SK-N-SH (cell line): Measurements from ENCODE around the gene LMAN1L. TPM values are rescaled to one million over a fixed set of nuclear protein-coding genes. Genes with fewer than 3 reads are reported as not detected.

Experiments
- CTCF ChIA-PET: fragments of 300-600, 350-600 bp; formaldehyde crosslinking; extraction: SDS; loops from one replicate; lab custom pipeline; 2021; lab: Yijun Ruan, JAX
- POLR2A ChIA-PET: fragments of 350-600 bp; sonication (Branson Sonifier 250); formaldehyde crosslinking; extraction: SDS; loops from one replicate; lab custom pipeline; 2020; ENCODE audit warnings: antibody characterized with exemption, inconsistent platforms; lab: Yijun Ruan, JAX
- DNase-seq: peaks from one replicate; pipeline ENCODE4 v3.0.0; 2012
- H2AFZ ChIP-seq: fragments of 200-600 bp; sonication (generic); 2 replicates; pipeline ENCODE4 v1.8.1; 2016; ENCODE audit warnings: antibody characterized with exemption, mild to moderate bottlenecking, low read depth
- H3F3A ChIP-seq: fragments of 200-600 bp; sonication (generic); replicated peaks from 2 replicates; pipeline ENCODE3; 2016; ENCODE audit warnings: antibody characterized with exemption, mild to moderate bottlenecking; ENCODE audit not compliant: insufficient read depth
- H3K27ac ChIP-seq, 2 experiments: fragments of 200-500 bp in 1 of 2; fragments of 200-600 bp in 1 of 2; sonication (Bioruptor generic) in 1 of 2; sonication (generic), shearing (Covaris generic) in 1 of 2; 2 replicates each; pipeline versions ENCODE4 v1.5.1 to v1.6.1; 2014 to 2016; ENCODE audit warnings: low read depth in 2 of 2, inconsistent platforms in 1 of 2, low read length in 1 of 2, mild to moderate bottlenecking in 1 of 2, mixed read lengths in 1 of 2
- H3K27me3 ChIP-seq: fragments of 200-600 bp; sonication (generic), shearing (Covaris generic); 2 replicates; pipeline ENCODE4 v1.6.1; 2016; ENCODE audit warnings: mixed run types; ENCODE audit not compliant: insufficient read depth
- H3K36me3 ChIP-seq, 2 experiments: fragments of 200-500 bp in 1 of 2; fragments of 200-600 bp in 1 of 2; sonication (Bioruptor generic) in 1 of 2; sonication (generic) in 1 of 2; replicated peaks in 1 of 2; 2 replicates each; pipeline versions ENCODE3 to v1.5.1; 2014 to 2016; ENCODE audit warnings: low read length in 1 of 2, mild to moderate bottlenecking in 1 of 2; ENCODE audit not compliant: insufficient read depth in 2 of 2, control insufficient read depth in 1 of 2
- H3K4me1 ChIP-seq, 2 experiments: fragments of 200-500 bp in 1 of 2; fragments of 200-600 bp in 1 of 2; sonication (Bioruptor generic) in 1 of 2; sonication (generic), shearing (Covaris generic) in 1 of 2; 2 replicates each; pipeline versions ENCODE4 v1.5.1 to v1.6.1; 2014 to 2016; ENCODE audit warnings: low read depth in 1 of 2, low read length in 1 of 2, mixed run types in 1 of 2; ENCODE audit not compliant: insufficient read depth in 2 of 2, control insufficient read depth in 1 of 2
- H3K4me2 ChIP-seq: fragments of 200-600 bp; sonication (generic), shearing (Covaris generic); 2 replicates; pipeline ENCODE4 v1.6.1; 2017; ENCODE audit warnings: mixed run types
- H3K4me3 ChIP-seq, 2 experiments: fragments of 200-500 bp in 1 of 2; fragments of 200-600 bp in 1 of 2; sonication (Bioruptor generic) in 1 of 2; sonication (generic), shearing (Covaris generic) in 1 of 2; 2 replicates each; pipeline versions ENCODE4 v1.5.1 to v1.8.1; 2014 to 2016; ENCODE audit warnings: low read depth in 2 of 2, inconsistent platforms in 1 of 2, low read length in 1 of 2, mild to moderate bottlenecking in 1 of 2, mixed read lengths in 1 of 2, moderate library complexity in 1 of 2
- H3K79me2 ChIP-seq: fragments of 200-600 bp; sonication (generic); 2 replicates; pipeline ENCODE4 v1.8.1; 2017; ENCODE audit warnings: mild to moderate bottlenecking; ENCODE audit not compliant: insufficient read depth
- H3K9ac ChIP-seq: fragments of 200-600 bp; sonication (generic); 2 replicates; pipeline ENCODE4 v1.6.1; 2017; ENCODE audit warnings: mixed run types
- H3K9me2 ChIP-seq: fragments of 200-600 bp; sonication (generic); 2 replicates; pipeline ENCODE4 v1.6.1; 2017; ENCODE audit warnings: mixed run types
- H3K9me3 ChIP-seq: fragments of 200-600 bp; sonication (generic); 2 replicates; pipeline ENCODE4 v1.6.1; 2017; ENCODE audit warnings: mixed run types, mild to moderate bottlenecking, moderate library complexity
- H4K20me1 ChIP-seq: fragments of 200-600 bp; sonication (generic); 2 replicates; pipeline ENCODE4 v1.6.1; 2017; ENCODE audit warnings: mild to moderate bottlenecking, mixed run types; ENCODE audit not compliant: insufficient read depth
- ELF1 ChIP-seq: IDR thresholded peaks from 2 replicates; pipeline ENCODE4 v1.4.0; 2012
- EZH2phosphoT487 ChIP-seq: fragments of 200-600 bp; sonication (generic); IDR thresholded peaks from 2 replicates; pipeline ENCODE4 v1.6.1; 2017; ENCODE audit warnings: low read depth, mixed run types, mild to moderate bottlenecking, antibody characterized with exemption, moderate library complexity, borderline replicate concordance
- GABPA ChIP-seq: IDR thresholded peaks from 2 replicates; pipeline ENCODE4 v1.4.0; 2012; ENCODE audit warnings: low read depth, mild to moderate bottlenecking
- NRF1 ChIP-seq: IDR thresholded peaks from 2 replicates; pipeline ENCODE4 v1.6.1; 2012; ENCODE audit warnings: low read depth, mild to moderate bottlenecking, low read length
- RCOR1 ChIP-seq: fragments of 150-350 bp; IDR thresholded peaks from 2 replicates; pipeline ENCODE4 v1.6.1; 2017; ENCODE audit warnings: antibody characterized with exemption, low read length
- RFX5 ChIP-seq: IDR thresholded peaks from 2 replicates; pipeline ENCODE4 v1.6.1; 2012; ENCODE audit warnings: mild to moderate bottlenecking, improper control_type of control experiment, low read length
- SIN3A ChIP-seq: IDR thresholded peaks from 2 replicates; pipeline ENCODE4 v1.6.1; 2012; ENCODE audit warnings: low read depth, mild to moderate bottlenecking, low read length, moderate library complexity, borderline replicate concordance
- TCF12 ChIP-seq: IDR thresholded peaks from 2 replicates; pipeline ENCODE4 v1.4.0; 2012
- TEAD4 ChIP-seq: IDR thresholded peaks from 2 replicates; pipeline ENCODE4 v1.4.0; 2012; ENCODE audit warnings: mild to moderate bottlenecking, borderline replicate concordance; ENCODE audit not compliant: insufficient read depth
- WGBS: methylation state at CpG from one replicate; pipeline ENCODE4 v1.1.6; 2017; ENCODE audit warnings: low lambda C conversion rate; 5-methylcytosine and 5-hydroxymethylcytosine counted together
- polyA plus RNA-seq, 3 experiments: library from polyadenylated mRNA; depleted of rRNA; stranded (reverse); fragments of >200 nt; gene quantifications; 2 replicates each; pipeline ENCODE4 v1.2.3, GENCODE V29; 2012
- TF ChIP-seq, protein P1 (sequence below): fragments of 150-350 bp; IDR thresholded peaks from 2 replicates; pipeline ENCODE4 v1.6.1; 2017; ENCODE audit warnings: antibody characterized with exemption, low read length, low read depth, borderline replicate concordance
- TF ChIP-seq, protein P2 (sequence below): IDR thresholded peaks from 2 replicates; pipeline ENCODE4; 2012

The LMAN1L gene
- polyA plus RNA-seq, 1 of the 3 experiments (the other 2 are of a cell fraction): 0.02 TPM

DNA sequence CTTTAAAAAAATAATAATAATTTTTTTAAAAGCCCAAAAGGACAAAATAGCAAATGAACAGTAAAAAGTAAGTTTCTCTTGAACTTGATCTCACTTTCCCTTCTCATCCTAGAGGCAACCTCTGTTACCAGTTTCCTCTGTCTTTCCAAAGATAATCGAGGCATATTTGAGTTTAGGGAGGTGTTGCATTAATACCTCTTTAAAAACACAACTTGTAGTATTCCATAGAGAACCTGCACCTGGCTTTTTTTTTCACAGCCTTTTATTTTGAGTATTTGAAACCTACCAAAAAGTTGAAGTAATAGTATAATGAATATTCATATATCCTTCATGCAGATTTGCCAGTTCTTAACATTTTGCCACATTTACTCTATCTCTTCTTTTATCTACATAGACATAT is 21.6 kb upstream of the LMAN1L start:
- ChIA-PET POLR2A (no interaction called here), CTCF (interaction anchor here (0.7 to 4.6 kb wide), 11 partner anchors 8 to 170 kb away, joined by 3 to 40 read pairs (median 8); partner anchors contain the start of gene CSK)

DNA sequence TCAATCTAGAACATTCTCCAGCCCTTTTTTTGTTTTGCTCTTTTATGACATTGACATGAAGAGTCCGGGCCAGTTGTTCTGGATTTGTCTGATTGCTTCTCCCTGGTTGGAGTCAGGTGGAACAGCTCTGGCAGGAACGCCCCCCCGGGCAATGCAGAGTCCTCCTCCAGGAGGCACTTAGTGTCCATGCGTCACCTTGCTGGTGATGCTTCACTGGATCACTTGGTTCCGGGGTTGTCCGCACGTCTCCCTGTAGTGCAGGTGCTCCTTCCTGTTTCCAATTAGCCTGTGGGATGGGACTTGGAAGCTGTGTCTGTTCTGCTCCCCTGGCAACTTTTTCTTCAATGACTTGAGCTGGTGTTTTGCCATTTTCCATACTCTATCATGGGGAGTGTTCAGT is 21.0 kb upstream of the LMAN1L start:
- DNase-seq: no peak
- Histone ChIP-seq H3K4me3 (no peak overlapping the region), H3K4me2 (no peak overlapping the region), H3K9me2 (no peaks in the 10 kb centered on the region), H3K79me2 (peaks cover 92% of the 10 kb centered on the region), H3K9me3 (no peaks in the 10 kb centered on the region), H3F3A (peaks cover 14% of the 10 kb centered on the region), H3K4me1 (peaks cover 13 to 52% of the 10 kb centered on the region in 2 experiments), H3K27me3 (no peaks in the 10 kb centered on the region), H3K36me3 (no peaks in the 10 kb centered on the region), H4K20me1 (peaks cover 90% of the 10 kb centered on the region), H2AFZ (no peak overlapping the region), H3K27ac (no peak overlapping the region), H3K9ac (no peak overlapping the region)
- ChIA-PET CTCF (interaction anchor here (0.7 to 4.6 kb wide), 9 partner anchors 8 to 417 kb away, joined by 3 to 50 read pairs (median 6); partner anchors contain the start of gene CSK), POLR2A (no interaction called here)
- TF ChIP-seq, protein P1, sequence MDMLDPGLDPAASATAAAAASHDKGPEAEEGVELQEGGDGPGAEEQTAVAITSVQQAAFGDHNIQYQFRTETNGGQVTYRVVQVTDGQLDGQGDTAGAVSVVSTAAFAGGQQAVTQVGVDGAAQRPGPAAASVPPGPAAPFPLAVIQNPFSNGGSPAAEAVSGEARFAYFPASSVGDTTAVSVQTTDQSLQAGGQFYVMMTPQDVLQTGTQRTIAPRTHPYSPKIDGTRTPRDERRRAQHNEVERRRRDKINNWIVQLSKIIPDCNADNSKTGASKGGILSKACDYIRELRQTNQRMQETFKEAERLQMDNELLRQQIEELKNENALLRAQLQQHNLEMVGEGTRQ: no peak
- TF ChIP-seq SIN3A: no peak
- TF ChIP-seq RCOR1: no peak
- TF ChIP-seq, protein P2, sequence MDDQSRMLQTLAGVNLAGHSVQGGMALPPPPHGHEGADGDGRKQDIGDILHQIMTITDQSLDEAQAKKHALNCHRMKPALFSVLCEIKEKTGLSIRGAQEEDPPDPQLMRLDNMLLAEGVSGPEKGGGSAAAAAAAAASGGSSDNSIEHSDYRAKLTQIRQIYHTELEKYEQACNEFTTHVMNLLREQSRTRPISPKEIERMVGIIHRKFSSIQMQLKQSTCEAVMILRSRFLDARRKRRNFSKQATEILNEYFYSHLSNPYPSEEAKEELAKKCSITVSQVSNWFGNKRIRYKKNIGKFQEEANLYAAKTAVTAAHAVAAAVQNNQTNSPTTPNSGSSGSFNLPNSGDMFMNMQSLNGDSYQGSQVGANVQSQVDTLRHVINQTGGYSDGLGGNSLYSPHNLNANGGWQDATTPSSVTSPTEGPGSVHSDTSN: no peak
- no peak for TF ChIP-seq GABPA
- TF ChIP-seq NRF1: no peak
- no peak for TF ChIP-seq ELF1
- TF ChIP-seq TCF12: no peak
- 97% methylated on average over 7 of the region's 7 CpGs for WGBS

More for the DNA sequence above, 21.6 kb upstream of the LMAN1L start:
- Histone ChIP-seq H3K4me3 (no peak overlapping the region), H4K20me1 (peaks cover 91% of the 10 kb centered on the region), H3K27me3 (no peaks in the 10 kb centered on the region), H3K27ac (peak overlapping the region in 1 of 2 experiments; percentile 67; a peak in 3 of 4 replicates), H2AFZ (no peak overlapping the region), H3K36me3 (peaks cover 0 to 4% of the 10 kb centered on the region in 2 experiments), H3F3A (peaks cover 14% of the 10 kb centered on the region), H3K9me2 (no peaks in the 10 kb centered on the region), H3K9me3 (no peaks in the 10 kb centered on the region), H3K4me1 (peaks cover 13 to 52% of the 10 kb centered on the region in 2 experiments), H3K9ac (no peak overlapping the region), H3K79me2 (peaks cover 92% of the 10 kb centered on the region), H3K4me2 (no peak overlapping the region)
- WGBS: 65% methylated on average over 1 of the region's 1 CpG
- no peak for TF ChIP-seq EZH2phosphoT487
- TF ChIP-seq TEAD4: no peak
- TF ChIP-seq RFX5: no peak
- no peak for TF ChIP-seq RCOR1
- no peak for DNase-seq
